Common myeloid progenitor, CD34-positive (primary cell): ENCODE results near the gene NCR3LG1.

ENCODE experiments used
- CTCF ChIA-PET: fragments of 350-600 bp; sonication (Branson Sonifier 250); formaldehyde crosslinking; loops from one replicate; lab custom pipeline; 2021; ENCODE audit warnings: antibody characterized with exemption; lab: Charles Lee
- POLR2A ChIA-PET: fragments of 350-600 bp; sonication (Branson Sonifier 250); formaldehyde crosslinking; loops from one replicate; lab custom pipeline; 2021; ENCODE audit warnings: antibody characterized with exemption; lab: Charles Lee
- DNase-seq, 3 donors: peaks; one replicate each; pipeline versions ENCODE4 v3.0.0 to v3.0.0-alpha.2; 2013
- H3K27ac ChIP-seq, 2 experiments: 1 replicate in 1 of 2; 2 replicates in 1 of 2; pipeline ENCODE4 v1.7.0; 2013; ENCODE audit warnings: inconsistent platforms in 2 of 2, low read length in 2 of 2, mild to moderate bottlenecking in 2 of 2, low read depth in 1 of 2, moderate library complexity in 1 of 2; ENCODE audit not compliant: severe bottlenecking in 2 of 2, insufficient read depth in 1 of 2, poor library complexity in 1 of 2
- H3K27me3 ChIP-seq, 5 experiments: replicated peaks in 2 of 5; 1 replicate in 3 of 5; 2 replicates in 2 of 5; pipeline versions ENCODE4 v1.6.1 to v1.7.0; 2013; ENCODE audit warnings: low read length in 4 of 5, mild to moderate bottlenecking in 2 of 5, moderate library complexity in 2 of 5, inconsistent platforms in 1 of 5; ENCODE audit not compliant: insufficient read depth in 5 of 5, control insufficient read depth in 4 of 5
- H3K36me3 ChIP-seq, 4 experiments: 1 replicate in 2 of 4; 2 replicates in 2 of 4; pipeline versions ENCODE4 v1.6.1 to v1.7.0; 2013; ENCODE audit warnings: low read length in 3 of 4, control low read depth in 1 of 4, mild to moderate bottlenecking in 1 of 4; ENCODE audit not compliant: control insufficient read depth in 4 of 4, insufficient read depth in 4 of 4
- H3K4me1 ChIP-seq, 4 experiments: 1 replicate in 3 of 4; 2 replicates in 1 of 4; pipeline versions ENCODE4 v1.6.1 to v1.7.1; 2013; ENCODE audit warnings: low read length in 3 of 4, mild to moderate bottlenecking in 3 of 4, control low read depth in 1 of 4, inconsistent platforms in 1 of 4, moderate library complexity in 1 of 4; ENCODE audit not compliant: control insufficient read depth in 4 of 4, insufficient read depth in 4 of 4; ENCODE audit errors: control extremely low read depth in 1 of 4
- H3K4me3 ChIP-seq, 7 experiments: 1 replicate in 4 of 7; 2 replicates in 3 of 7; pipeline versions ENCODE4 v1.5.1 to v1.7.0; 2013; ENCODE audit warnings: mild to moderate bottlenecking in 7 of 7, low read length in 6 of 7, moderate library complexity in 6 of 7, inconsistent platforms in 2 of 7, low read depth in 2 of 7, control low read depth in 1 of 7; ENCODE audit not compliant: insufficient read depth in 4 of 7, control insufficient read depth in 1 of 7; ENCODE audit errors: extremely low read depth in 1 of 7
- H3K9me3 ChIP-seq, 5 experiments: 1 replicate in 4 of 5; 2 replicates in 1 of 5; pipeline versions ENCODE4 v1.6.1 to v1.7.1; 2013; ENCODE audit warnings: low read length in 4 of 5, mild to moderate bottlenecking in 2 of 5, inconsistent platforms in 1 of 5, low read depth in 1 of 5, moderate library complexity in 1 of 5; ENCODE audit not compliant: control insufficient read depth in 4 of 5, insufficient read depth in 2 of 5; ENCODE audit errors: control extremely low read depth in 1 of 5
- WGBS: methylation state at CpG from one replicate; pipeline ENCODE4 v1.1.5; 2013; ENCODE audit not compliant: insufficient coverage; 5-methylcytosine and 5-hydroxymethylcytosine counted together

Gene NCR3LG1

DNA sequence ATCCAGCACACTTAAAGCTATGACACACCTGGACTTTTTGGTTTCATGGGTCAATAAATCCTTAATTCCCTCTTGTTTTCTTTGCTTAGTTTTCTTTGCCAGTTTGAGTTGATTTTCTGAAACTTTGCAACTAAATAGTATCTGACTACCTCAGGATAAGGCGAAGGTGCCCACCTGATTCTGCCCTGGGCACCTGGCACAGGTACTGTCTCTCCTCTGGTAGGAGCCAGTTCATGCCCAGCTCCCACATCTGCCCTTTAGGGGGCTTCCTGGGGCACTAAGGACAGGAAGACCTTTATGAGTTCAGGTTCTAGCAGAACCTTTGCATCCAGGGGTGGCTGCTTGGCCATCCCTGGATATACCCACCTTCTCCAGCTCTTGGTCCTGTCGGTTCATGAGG lies 56.4 kb downstream of the NCR3LG1 start:
- DNase-seq: no peak
- ChIA-PET POLR2A (no interaction called here), CTCF (interaction anchor here (0.7 to 1.1 kb wide), 3 partner anchors 11 to 27 kb away, joined by 3 read pairs; no protein-coding TSS in a partner anchor)
- Histone ChIP-seq H3K27ac (no peak overlapping the region), H3K36me3 (no peaks in the 10 kb centered on the region), H3K4me3 (no peak overlapping the region), H3K4me1 (peaks cover 0 to 3% (median 2%) of the 10 kb centered on the region in 4 experiments), H3K27me3 (no peaks in the 10 kb centered on the region), H3K9me3 (no peaks in the 10 kb centered on the region)
- 100% methylated on average over 2 of the region's 2 CpGs for WGBS

DNA sequence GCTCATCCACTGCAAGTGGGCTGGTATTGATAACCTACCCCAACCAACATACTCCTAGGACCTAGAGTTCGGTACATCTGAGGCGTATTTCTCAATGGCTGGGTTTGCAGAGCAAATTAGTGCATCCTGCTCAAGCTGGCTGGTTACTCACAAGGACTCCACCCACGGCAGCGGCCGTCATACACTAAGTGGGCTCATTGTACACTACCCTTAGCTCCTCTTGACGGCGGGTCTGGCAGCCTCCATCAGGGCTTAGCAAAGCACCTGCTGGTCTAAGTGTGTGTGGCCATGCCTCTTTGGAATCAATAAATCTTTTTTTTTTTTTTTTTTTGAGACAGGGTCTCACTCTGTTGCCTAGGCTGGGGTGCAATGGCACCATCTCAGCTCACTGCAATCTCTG lies 57.0 kb downstream of the NCR3LG1 start:
- WGBS: 98% methylated on average over 7 of the region's 7 CpGs
- no peak for DNase-seq
- Histone ChIP-seq H3K27ac (no peak overlapping the region), H3K4me1 (peaks cover 0 to 3% (median 2%) of the 10 kb centered on the region in 4 experiments), H3K9me3 (no peaks in the 10 kb centered on the region), H3K27me3 (no peaks in the 10 kb centered on the region), H3K36me3 (no peaks in the 10 kb centered on the region), H3K4me3 (no peak overlapping the region)
- ChIA-PET CTCF (interaction anchor here (0.6 to 1.1 kb wide), 6 partner anchors 10 to 98 kb away, joined by 3 to 4 read pairs (median 3); no protein-coding TSS in a partner anchor), POLR2A (no interaction called here)

- no peak overlapping the region for H3K27ac ChIP-seq
- CTCF ChIA-PET: interaction anchor here (1.0 to 2.1 kb wide), 3 partner anchors 14 to 92 kb away, joined by 3 to 5 read pairs (median 4); no protein-coding TSS in a partner anchor
- H3K4me3 ChIP-seq: no peak overlapping the region
- no peaks in the 10 kb centered on the region for H3K36me3 ChIP-seq
- peaks cover 0 to 3% (median 2%) of the 10 kb centered on the region in 4 experiments for H3K4me1 ChIP-seq
- DNase-seq: no peak
- POLR2A ChIA-PET: interaction anchor here (0.6 kb wide), 1 partner anchor 21 kb away, joined by 4 read pairs; no protein-coding TSS in a partner anchor
- H3K27me3 ChIP-seq: peaks cover 0 to 4% (median 0%) of the 10 kb centered on the region in 5 experiments
- H3K9me3 ChIP-seq: no peaks in the 10 kb centered on the region
- WGBS: 43% methylated on average over 11 of the region's 11 CpGs
Measured at GRCh38 chr11:17410606-17411379, 59.2 kb downstream of the NCR3LG1 start.

DNA sequence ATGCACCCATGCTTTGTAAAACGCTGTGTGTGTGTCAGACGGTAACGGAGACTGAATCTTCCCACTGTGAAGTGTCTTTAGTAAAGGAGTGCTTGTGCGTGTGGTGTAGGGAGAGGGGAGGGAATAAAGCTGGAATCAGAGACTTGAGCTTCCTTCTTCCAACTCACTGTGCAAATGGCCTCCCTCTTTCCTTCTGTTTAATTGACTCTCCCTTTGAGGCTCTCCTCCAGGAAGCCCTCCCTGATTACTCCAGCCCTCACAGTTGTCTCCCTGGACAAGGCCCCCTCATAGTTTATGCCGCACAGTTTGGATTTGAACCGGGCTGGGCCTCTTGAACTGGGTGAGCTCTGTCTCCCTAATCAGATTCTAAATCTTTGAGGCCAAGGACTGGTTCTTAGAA lies 59.8 kb downstream of the NCR3LG1 start:
- H3K4me3 ChIP-seq: no peak overlapping the region
- peaks cover 0 to 4% (median 0%) of the 10 kb centered on the region in 5 experiments for H3K27me3 ChIP-seq
- WGBS: 93% methylated on average over 4 of the region's 6 CpGs
- ChIA-PET POLR2A (no interaction called here), CTCF (interaction anchor here (1.0 to 2.1 kb wide), 5 partner anchors 11 to 91 kb away, joined by 3 to 5 read pairs (median 4); no protein-coding TSS in a partner anchor)
- H3K4me1 ChIP-seq: peaks cover 0 to 3% (median 2%) of the 10 kb centered on the region in 4 experiments
- no peaks in the 10 kb centered on the region for H3K9me3 ChIP-seq
- no peak overlapping the region for H3K27ac ChIP-seq
- DNase-seq: no peak
- no peaks in the 10 kb centered on the region for H3K36me3 ChIP-seq

- Histone ChIP-seq H3K4me3 (no peak overlapping the region), H3K27me3 (peaks cover 0 to 4% (median 0%) of the 10 kb centered on the region in 5 experiments), H3K4me1 (peaks cover 0 to 3% (median 0%) of the 10 kb centered on the region in 4 experiments), H3K27ac (no peak overlapping the region), H3K9me3 (no peaks in the 10 kb centered on the region), H3K36me3 (no peaks in the 10 kb centered on the region)
- no peak for DNase-seq
- POLR2A ChIA-PET: no interaction called here
- WGBS: 92% methylated on average over 9 of the region's 9 CpGs
- CTCF ChIA-PET: interaction anchor here (1.0 to 2.1 kb wide), 4 partner anchors 15 to 90 kb away, joined by 3 to 5 read pairs (median 4); no protein-coding TSS in a partner anchor
Measured at GRCh38 chr11:17412488-17413180, 61.0 kb downstream of the NCR3LG1 start.

GRCh38 chr11:17413414-17414316 lies 62.1 kb downstream of the NCR3LG1 start:
- Histone ChIP-seq H3K9me3 (no peaks in the 10 kb centered on the region), H3K36me3 (no peaks in the 10 kb centered on the region), H3K27me3 (peaks cover 0 to 4% (median 0%) of the 10 kb centered on the region in 5 experiments), H3K4me1 (peaks cover 0 to 3% (median 0%) of the 10 kb centered on the region in 4 experiments), H3K4me3 (no peak overlapping the region), H3K27ac (no peak overlapping the region)
- DNase-seq: no peak
- CTCF ChIA-PET: interaction anchor here (1.0 to 1.5 kb wide), 2 partner anchors 14 to 31 kb away, joined by 3 read pairs; no protein-coding TSS in a partner anchor
- POLR2A ChIA-PET: no interaction called here
- 91% methylated on average over 11 of the region's 15 CpGs for WGBS
